HG02970 (cell line): Measurements from ENCODE around the gene KRT6C.

ENCODE experiments used
- ATAC-seq: cut with Tn5 transposase; IDR thresholded peaks from one replicate; pipeline ENCODE4 v1.9.1; 2021; ENCODE audit warnings: mild to moderate bottlenecking, moderate library complexity, moderate number of reproducible peaks; ENCODE audit not compliant: unreplicated experiment, low FRiP score

Gene KRT6C

GRCh38 chr12:52473768-52474167, at the start of gene KRT6C:
KRT6C (minus strand) TSS chr12:52473805; CDS start chr12:52473737, 68 bp downstream.
- no peak for ATAC-seq

DNA sequence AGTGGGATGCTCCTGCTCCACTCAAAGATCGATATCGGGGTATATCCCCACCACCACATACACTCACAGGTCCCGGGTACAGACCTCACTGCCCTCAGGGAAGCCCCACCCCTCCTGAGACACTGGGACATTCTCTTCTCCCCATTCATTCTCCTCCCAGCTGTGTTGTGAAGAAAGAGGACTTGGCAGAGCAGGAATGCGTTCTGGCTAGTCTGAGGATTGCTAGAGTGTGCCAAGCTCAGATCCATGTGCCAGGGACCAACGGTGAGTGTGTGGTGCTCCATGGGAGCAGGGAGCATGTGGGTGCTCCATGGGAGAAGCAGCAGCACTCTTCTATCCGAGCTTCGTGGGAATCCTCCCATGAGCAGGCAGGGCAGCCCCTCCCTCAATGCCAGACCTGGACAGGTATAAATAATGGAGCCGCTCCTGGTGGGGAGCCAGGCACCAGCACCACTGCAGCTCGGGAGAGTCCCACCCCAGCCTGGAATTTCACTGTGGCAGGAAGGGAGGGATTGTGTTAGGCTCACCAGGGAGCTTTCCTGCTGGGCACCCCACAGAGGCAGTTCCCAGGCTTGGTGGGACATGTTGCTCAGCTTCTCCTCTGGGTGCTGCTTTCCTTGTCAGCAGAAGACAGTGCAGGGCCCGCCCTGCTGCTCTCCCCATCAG, 48.9 kb upstream of the KRT6C start:
- ATAC-seq: no peak

GRCh38 chr12:52521568-52522266, 48.1 kb upstream of the KRT6C start:
- ATAC-seq: no peak

GRCh38 chr12:52521175-52521567, 47.6 kb upstream of the KRT6C start:
- ATAC-seq: no peak

DNA sequence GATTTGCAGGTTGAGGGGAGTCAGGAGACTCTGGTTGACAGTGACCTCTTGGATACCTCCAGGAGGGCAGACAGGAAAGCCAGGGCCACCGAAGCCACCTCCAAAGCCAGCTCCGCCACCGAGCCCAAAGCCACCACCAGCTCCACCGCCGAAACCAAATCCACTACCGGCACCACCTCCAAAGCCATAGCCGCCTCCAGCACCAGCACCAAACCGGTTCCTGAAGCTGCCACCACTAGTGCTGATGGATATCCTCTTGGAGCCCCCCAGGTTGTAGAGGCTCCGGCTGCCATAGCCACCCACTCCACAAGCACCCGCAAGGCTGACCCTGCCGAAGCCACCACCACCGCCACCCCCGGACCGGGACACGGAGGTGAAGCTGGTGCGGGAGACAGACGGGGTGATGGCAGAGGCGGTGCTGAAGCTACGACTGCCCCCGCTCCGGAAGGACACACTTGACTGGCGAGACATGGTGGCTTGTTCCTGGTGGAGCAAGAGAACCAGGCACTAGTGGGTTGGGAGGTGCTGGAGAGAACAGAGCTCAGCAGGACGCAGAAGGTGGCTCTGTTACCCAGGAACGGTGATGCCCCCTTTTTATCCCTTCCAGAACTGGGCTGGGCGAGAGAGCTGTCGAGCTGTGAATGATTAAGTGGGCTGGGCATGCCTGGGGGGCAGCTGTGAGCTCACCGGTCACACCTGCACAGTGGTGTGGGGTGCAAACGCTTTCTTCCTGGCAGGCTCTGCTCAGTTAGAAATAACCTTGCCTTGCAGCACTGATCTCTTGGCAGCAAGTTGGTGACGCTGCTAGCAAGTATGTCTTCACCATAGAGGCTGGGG, 46.4 kb upstream of the KRT6C start, which contains the start of gene KRT5:
Gene KRT5 (minus strand): TSS at position 569 of the 837 bp plus-strand sequence. CDS start 98 bp downstream, at position 471.
- ATAC-seq: no peak

DNA sequence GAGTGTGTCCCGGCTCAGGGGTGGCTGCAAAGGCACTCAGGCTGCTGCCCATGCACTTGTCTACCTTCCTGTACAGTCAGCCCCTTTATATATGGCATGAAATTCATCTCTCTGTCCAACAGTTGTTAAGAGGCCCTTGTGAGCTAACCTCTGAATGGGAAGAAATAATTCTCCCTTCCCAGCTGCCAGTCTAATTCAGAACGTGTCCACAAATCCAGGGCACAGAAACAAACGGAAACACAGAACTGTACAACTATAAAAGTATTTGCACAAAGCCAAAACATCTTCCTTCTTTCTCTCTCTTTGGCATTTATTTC, 45.7 kb upstream of the KRT6C start:
- no peak for ATAC-seq

DNA sequence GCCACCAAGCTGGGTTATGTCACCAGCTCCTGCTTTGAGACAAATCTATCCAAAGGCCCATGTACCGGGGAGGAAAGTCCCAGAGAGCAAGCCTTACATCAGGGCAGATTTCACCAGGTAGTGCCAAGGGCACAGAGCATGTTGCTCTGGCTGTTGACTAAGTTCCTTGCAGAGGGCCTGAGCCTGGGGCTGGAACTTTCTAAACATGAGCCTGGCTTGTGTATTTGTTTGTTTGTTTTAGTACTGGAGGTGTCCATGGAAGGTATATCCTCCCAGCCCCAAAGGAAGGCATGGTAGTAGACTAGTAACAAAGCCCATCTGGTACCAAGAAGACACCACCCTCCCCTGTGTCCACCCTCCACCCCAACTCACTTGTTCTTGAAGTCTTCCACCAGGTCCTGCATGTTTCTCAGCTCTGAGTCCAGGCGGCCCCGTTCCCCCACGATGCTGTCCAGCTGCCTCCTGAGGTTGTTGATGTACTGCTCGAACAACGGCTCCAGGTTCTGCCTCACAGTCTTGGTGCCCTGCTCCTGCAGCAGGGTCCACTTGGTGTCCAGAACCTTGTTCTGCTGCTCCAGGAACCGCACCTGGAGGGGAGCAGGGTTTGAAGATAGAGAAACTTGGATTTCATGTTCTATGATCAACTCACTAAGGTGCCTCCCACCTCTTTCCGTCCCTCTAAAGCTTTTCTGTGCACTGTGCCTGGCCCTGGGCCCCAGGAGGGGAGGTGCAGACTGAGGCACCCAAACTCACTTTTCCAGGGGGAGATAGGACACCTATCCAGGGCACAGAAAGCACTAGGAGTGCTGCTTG, 45.2 kb upstream of the KRT6C start:
- ATAC-seq: no peak

GRCh38 chr12:52517888-52518287, 44.3 kb upstream of the KRT6C start:
- no peak for ATAC-seq

- ATAC-seq: no peak
These were observed 43.6 kb upstream of the KRT6C start for GRCh38 chr12:52517005-52517835.

DNA sequence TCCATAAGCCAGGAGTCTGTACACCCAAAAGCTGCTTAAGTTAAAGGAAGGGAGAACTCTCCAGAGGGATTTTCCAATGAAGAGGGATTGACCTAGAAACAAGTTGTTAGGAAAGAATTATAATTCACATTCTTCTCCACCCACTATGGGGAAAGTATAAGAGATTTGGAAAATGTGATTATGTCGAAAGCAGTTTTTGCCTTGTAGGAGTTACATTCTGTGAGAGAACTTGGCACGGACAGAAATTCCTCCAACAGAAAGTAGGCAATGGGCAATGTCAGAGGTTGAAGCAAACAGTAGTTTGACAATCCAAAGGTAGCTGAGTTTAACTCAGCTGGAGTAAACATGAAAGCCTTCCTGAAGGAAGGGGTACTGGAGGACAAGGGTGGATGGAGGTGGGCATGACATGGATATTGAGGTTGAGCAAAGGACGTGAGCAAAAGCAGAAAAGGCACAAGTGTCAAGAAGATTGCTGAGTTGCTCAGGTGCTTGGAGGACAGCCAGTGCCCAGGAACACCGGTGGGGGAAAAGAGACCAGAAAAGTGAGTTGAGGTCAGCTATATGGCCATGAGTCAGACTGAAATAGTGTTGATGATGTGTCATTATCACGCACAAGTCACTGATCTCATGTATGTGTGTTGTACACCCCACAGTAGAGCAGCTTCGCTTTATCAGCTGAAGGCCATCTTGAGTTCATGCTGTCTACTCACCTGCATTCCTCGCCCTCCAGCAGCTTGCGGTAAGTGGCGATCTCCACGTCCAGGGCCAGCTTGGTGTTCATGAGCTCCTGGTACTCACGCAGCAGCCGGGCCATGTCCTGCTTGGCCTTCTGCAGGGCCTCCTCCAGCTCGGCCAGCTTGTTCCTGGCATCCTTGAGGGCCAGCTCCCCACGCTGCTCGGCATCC, 42.6 kb upstream of the KRT6C start:
- ATAC-seq: no peak

GRCh38 chr12:52515319-52515646, 41.7 kb upstream of the KRT6C start:
- ATAC-seq: no peak

GRCh38 chr12:52514471-52515318, 41.1 kb upstream of the KRT6C start:
- ATAC-seq: no peak

DNA sequence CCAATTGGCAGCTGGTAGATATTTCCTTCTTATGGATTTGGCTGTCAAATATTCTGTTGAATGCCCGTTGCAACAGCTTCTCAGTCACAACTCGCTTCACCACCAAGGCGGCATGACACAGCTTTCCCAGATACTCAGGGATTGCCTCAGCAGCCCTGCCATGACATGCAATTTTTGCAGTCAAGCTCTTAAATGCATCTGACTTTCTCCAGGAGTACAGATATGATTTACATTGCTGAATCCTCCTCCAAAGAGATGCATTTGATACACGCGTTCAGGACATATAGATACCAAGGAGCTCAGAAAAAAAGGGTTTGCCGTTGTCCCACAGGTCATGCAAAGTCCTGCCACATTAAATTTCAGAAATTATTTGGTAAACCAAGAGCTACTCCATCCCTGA, 40.1 kb upstream of the KRT6C start:
- no peak for ATAC-seq

GRCh38 chr12:52508211-52508610, 34.6 kb upstream of the KRT6C start:
- ATAC-seq: no peak

DNA sequence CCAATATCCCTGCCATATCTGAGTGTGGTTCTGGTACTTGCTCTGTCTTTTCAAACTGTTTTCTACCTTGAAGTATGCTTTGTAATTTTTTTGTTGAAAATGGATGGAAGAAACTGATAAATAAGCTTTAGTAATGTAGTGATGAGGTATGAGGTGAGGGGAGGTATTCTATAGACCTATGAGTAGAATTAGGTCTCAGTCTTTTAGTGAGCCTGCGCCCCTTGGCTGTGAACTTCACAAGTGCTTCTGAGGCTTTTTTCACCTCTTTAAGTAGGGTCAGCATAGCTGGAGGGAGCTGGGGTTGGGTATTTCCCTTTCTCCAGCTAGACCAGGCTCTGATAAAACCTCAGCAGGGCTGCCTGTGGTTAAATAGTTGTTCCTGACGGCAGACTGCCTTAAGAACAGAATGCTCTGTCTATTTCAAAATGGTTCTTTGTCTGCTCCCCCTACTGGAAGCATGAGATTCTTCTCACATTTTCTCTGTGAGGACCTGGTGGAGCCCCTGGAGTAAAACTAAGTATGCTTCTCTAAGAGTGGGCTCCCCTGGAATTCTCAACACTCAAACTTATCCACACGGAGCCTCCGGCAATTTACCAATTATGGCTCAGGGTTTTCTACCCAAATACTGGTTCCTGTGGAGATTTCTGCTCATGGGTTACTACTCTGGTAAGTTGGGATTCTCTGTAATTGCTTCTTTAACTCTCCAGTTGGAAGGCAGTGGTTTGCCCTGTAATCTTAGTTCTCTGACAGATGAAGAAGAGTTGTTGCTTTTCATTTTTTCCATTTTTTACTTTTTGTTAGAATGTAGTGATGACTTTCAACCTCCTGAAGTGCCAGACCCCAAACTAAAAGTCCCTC, 33.5 kb upstream of the KRT6C start:
- no peak for ATAC-seq

DNA sequence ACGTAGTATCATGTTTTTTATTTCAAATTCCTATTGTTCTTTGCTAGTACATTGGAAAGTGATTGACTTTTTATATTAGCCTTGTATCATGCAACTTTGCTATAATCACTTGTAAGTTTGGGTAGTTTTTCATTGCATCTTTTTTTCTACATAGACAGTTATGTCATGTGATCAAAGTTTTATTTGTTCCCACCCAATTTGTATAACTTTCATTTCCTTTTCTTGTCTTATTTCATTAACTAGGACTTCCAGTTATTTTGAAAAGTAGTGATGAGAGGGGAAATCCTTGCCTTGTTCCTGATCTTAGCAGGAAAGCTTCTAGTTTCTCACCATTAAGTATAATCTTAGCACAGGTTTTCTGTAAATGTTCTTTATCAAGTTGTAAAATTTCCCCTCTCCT, 29.3 kb upstream of the KRT6C start:
- no peak for ATAC-seq

DNA sequence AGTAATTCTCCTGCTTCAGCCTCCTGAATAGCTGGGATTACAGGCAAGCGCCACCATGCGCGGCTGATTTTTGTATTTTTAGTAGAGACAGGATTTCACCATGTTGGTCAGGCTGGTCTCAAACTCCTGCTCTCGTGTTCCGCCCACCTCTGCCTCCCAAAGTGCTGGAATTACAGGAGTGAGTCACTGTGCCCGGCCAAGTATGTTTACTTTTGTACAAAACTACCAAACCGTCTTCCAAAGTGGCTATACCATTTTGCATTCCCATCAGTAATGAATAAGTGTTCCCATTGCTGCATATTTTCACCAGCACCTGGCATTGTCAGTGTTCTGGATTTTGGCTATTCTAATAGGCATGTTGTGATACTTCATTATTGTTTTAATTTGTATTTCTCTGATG, 27.9 kb upstream of the KRT6C start:
- no peak for ATAC-seq
